ENCODE results near the gene KIF25.

DNA sequence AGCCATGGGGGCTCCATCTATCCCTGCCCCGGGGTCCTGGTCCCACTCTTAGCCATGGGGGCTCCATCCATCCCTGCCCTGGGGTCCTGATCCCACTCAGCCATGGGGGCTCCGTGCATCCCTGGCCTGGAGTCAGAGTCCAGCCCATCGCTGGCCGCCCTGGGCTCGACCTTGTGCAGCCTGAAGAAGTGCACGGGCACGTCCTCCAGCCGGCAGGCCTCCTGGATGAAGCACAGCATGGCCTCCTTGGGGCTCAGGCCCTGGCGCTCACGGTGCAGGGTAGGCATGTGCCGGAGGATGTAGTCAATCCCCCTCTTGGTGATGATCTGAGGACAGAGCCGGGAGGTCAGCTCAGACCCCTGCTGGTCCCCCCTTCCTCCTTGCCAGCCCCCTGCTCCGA lies 66.0 kb downstream of the KIF25 start:
- TF ChIP-seq, protein P1, sequence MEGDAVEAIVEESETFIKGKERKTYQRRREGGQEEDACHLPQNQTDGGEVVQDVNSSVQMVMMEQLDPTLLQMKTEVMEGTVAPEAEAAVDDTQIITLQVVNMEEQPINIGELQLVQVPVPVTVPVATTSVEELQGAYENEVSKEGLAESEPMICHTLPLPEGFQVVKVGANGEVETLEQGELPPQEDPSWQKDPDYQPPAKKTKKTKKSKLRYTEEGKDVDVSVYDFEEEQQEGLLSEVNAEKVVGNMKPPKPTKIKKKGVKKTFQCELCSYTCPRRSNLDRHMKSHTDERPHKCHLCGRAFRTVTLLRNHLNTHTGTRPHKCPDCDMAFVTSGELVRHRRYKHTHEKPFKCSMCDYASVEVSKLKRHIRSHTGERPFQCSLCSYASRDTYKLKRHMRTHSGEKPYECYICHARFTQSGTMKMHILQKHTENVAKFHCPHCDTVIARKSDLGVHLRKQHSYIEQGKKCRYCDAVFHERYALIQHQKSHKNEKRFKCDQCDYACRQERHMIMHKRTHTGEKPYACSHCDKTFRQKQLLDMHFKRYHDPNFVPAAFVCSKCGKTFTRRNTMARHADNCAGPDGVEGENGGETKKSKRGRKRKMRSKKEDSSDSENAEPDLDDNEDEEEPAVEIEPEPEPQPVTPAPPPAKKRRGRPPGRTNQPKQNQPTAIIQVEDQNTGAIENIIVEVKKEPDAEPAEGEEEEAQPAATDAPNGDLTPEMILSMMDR (IDR thresholded peaks at IDR 0.05), result no peak
- no peak for TF ChIP-seq POLR2A (IDR thresholded peaks at IDR 0.05)

Measured in uterus (tissue), 2 donors.